ENCODE data around the gene INHBB.

DNA sequence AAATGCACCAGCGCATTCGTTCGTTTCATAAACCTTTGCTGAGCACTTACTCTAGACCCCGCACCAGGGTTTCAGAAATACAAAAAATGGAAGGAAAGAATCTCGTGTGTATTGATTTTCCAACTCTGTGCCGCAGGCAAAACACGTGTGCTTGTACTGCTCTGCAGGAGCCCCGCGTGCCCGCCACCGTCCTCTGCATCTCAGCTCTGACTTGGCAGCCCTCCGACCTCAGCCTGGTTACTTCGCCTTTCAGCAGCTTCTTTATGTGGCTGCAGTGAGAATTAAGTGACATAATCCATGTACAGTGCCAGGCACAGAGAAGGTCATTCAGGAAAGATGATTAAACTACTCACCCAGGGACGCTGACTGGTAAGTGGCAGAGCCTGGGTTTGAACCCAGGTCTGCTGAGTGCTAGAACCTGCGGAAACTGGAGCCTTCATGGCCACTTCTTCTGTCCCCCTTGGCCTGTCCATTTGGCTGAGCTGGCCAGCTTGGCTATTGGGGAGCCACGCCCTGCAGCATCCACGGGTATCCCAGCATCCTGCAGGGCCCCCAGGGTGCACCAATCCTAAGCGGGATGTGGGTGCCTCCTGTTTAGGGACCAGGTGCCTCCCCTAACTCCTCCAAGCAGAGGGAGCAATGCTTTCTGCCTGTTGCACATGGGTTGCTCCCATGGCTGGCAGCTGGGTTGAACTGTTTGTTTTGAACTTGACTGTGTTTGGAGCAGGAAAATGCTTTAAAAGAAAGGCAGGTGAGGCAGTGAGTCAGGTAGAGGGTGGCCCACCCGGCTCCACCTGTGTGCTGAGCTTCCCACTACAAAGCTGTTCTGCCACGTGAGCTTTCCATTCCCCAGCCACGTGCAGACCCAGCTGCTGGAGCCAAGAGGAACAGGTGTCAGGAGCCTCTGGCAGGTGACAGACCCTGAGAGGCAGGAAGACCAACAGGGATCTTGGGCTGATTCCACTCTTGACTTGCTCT, 34.3 kb downstream of the INHBB start:
- TF ChIP-seq POLR2AphosphoS5 (IDR thresholded peaks at IDR 0.05), result no peak
- TF ChIP-seq, protein P1, sequence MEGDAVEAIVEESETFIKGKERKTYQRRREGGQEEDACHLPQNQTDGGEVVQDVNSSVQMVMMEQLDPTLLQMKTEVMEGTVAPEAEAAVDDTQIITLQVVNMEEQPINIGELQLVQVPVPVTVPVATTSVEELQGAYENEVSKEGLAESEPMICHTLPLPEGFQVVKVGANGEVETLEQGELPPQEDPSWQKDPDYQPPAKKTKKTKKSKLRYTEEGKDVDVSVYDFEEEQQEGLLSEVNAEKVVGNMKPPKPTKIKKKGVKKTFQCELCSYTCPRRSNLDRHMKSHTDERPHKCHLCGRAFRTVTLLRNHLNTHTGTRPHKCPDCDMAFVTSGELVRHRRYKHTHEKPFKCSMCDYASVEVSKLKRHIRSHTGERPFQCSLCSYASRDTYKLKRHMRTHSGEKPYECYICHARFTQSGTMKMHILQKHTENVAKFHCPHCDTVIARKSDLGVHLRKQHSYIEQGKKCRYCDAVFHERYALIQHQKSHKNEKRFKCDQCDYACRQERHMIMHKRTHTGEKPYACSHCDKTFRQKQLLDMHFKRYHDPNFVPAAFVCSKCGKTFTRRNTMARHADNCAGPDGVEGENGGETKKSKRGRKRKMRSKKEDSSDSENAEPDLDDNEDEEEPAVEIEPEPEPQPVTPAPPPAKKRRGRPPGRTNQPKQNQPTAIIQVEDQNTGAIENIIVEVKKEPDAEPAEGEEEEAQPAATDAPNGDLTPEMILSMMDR (IDR thresholded peaks at IDR 0.05), result no peak

Measured in prostate gland (tissue), 2 donors.